ENCODE measurements around the gene ENOX1. TPM values are rescaled to one million over a fixed set of nuclear protein-coding genes. Genes with fewer than 3 reads are reported as not detected.

Gene ENOX1
- total and polyA plus RNA-seq, 2 donors = 4.0 to 5.7 TPM

GRCh38 chr13:43433691-43434141 lies 353.1 kb downstream of the ENOX1 start:
- H3K4me1 ChIP-seq (ENCODE audit: control insufficient read depth in 2 of 2, insufficient read depth in 2 of 2, low read length in 2 of 2) = no peaks in the 10 kb centered on the region
- 96% methylated on average over 1 of the region's 1 CpG for WGBS
- H3K36me3 ChIP-seq (ENCODE audit: control insufficient read depth in 2 of 2, insufficient read depth in 2 of 2, low read length in 1 of 2) = no peaks in the 10 kb centered on the region
- no peak overlapping the region for H3K4me3 ChIP-seq (ENCODE audit: low read length in 2 of 2)
- no peak overlapping the region for H3K27ac ChIP-seq (ENCODE audit: low read depth in 1 of 2, low read length in 1 of 2)
- H3K27me3 ChIP-seq (ENCODE audit: control insufficient read depth in 2 of 2, insufficient read depth in 1 of 2, low read length in 1 of 2) = no peaks in the 10 kb centered on the region
- DNase-seq (ENCODE audit: low read depth in 6 of 9, low spot score in 9 of 9) = no peak
- no peaks in the 10 kb centered on the region for H3K9me3 ChIP-seq (ENCODE audit: control insufficient read depth in 2 of 2, insufficient read depth in 1 of 2, low read length in 1 of 2)

DNA sequence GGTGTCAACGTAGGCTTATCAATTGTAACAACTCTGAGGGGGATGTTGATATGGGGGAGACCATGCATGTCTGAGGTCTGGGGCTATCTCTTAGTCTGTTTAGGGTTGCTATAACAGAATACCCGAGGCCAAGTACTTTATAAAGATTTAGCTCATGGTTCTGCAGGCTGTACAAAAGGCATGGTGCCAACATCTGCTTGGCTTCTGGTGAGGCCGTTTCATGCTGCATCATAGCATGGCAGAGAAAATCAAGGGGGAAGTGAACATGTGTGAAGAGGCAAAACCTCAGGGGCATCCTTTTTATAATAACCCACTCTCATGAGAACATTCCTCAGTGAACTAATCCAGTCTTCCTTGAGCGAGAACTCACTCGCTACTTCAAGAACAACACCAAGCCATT lies 353.8 kb downstream of the ENOX1 start:
- DNase-seq (ENCODE audit: low read depth in 6 of 9, low spot score in 9 of 9) = no peak
- WGBS = 80% methylated on average over 5 of the region's 5 CpGs
- no peaks in the 10 kb centered on the region for H3K4me1 ChIP-seq (ENCODE audit: control insufficient read depth in 2 of 2, insufficient read depth in 2 of 2, low read length in 2 of 2)
- H3K27me3 ChIP-seq (ENCODE audit: control insufficient read depth in 2 of 2, insufficient read depth in 1 of 2, low read length in 1 of 2) = no peaks in the 10 kb centered on the region
- no peak overlapping the region for H3K4me3 ChIP-seq (ENCODE audit: low read length in 2 of 2)
- H3K9me3 ChIP-seq (ENCODE audit: control insufficient read depth in 2 of 2, insufficient read depth in 1 of 2, low read length in 1 of 2) = no peaks in the 10 kb centered on the region
- H3K36me3 ChIP-seq (ENCODE audit: control insufficient read depth in 2 of 2, insufficient read depth in 2 of 2, low read length in 1 of 2) = no peaks in the 10 kb centered on the region
- no peak overlapping the region for H3K27ac ChIP-seq (ENCODE audit: low read depth in 1 of 2, low read length in 1 of 2)

GRCh38 chr13:43431841-43432240 lies 354.9 kb downstream of the ENOX1 start:
- DNase-seq (ENCODE audit: low read depth in 6 of 9, low spot score in 9 of 9) = no peak
- Histone ChIP-seq H3K4me3 (ENCODE audit: low read length in 2 of 2) (no peak overlapping the region), H3K27ac (ENCODE audit: low read depth in 1 of 2, low read length in 1 of 2) (no peak overlapping the region), H3K27me3 (ENCODE audit: control insufficient read depth in 2 of 2, insufficient read depth in 1 of 2, low read length in 1 of 2) (no peaks in the 10 kb centered on the region), H3K36me3 (ENCODE audit: control insufficient read depth in 2 of 2, insufficient read depth in 2 of 2, low read length in 1 of 2) (no peaks in the 10 kb centered on the region), H3K9me3 (ENCODE audit: control insufficient read depth in 2 of 2, insufficient read depth in 1 of 2, low read length in 1 of 2) (no peaks in the 10 kb centered on the region), H3K4me1 (ENCODE audit: control insufficient read depth in 2 of 2, insufficient read depth in 2 of 2, low read length in 2 of 2) (no peaks in the 10 kb centered on the region)
- 96% methylated on average over 8 of the region's 8 CpGs for WGBS

GRCh38 chr13:43431290-43431716 lies 355.5 kb downstream of the ENOX1 start:
- Histone ChIP-seq H3K9me3 (ENCODE audit: control insufficient read depth in 2 of 2, insufficient read depth in 1 of 2, low read length in 1 of 2) (no peaks in the 10 kb centered on the region), H3K4me1 (ENCODE audit: control insufficient read depth in 2 of 2, insufficient read depth in 2 of 2, low read length in 2 of 2) (no peaks in the 10 kb centered on the region), H3K36me3 (ENCODE audit: control insufficient read depth in 2 of 2, insufficient read depth in 2 of 2, low read length in 1 of 2) (no peaks in the 10 kb centered on the region), H3K4me3 (ENCODE audit: low read length in 2 of 2) (no peak overlapping the region), H3K27me3 (ENCODE audit: control insufficient read depth in 2 of 2, insufficient read depth in 1 of 2, low read length in 1 of 2) (no peaks in the 10 kb centered on the region), H3K27ac (ENCODE audit: low read depth in 1 of 2, low read length in 1 of 2) (no peak overlapping the region)
- 93% methylated on average over 4 of the region's 4 CpGs for WGBS
- DNase-seq (ENCODE audit: low read depth in 6 of 9, low spot score in 9 of 9) = no peak

DNA sequence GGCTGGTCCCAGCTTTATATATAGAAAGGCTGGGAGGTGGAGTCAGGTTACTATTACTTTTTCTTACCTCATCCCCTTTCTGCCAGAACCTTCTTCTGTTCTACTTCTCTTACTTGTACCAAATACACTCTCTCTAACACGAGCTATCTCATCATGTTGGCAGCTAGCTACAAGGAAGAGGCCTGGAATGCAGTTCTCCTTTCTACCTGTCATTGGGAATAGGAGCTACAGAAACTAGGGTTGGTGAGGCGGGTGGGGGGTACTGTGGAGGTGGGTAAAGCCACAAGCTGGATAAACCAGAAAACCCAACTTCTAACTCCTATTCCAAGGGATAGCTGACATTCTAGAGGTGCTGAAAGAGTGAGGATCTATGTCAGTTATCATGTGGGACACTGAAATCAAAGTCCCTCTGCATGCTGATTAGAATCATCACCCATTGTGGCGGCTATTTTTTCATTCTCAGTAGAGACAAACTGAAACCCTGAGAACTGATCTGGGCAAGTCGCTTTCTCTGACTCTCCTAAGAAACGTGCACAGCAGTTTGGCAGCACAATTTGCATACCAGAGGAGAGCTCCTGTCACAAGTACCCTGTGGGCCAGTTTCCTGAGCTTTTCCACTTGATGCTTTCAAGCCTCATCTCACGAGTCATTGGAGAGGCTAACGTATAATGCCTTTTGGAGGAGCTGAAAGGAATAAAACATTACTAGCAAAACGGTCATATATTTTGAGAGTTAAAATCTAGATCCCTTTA lies 358.1 kb downstream of the ENOX1 start:
- Histone ChIP-seq H3K9me3 (ENCODE audit: control insufficient read depth in 2 of 2, insufficient read depth in 1 of 2, low read length in 1 of 2) (no peaks in the 10 kb centered on the region), H3K27ac (ENCODE audit: low read depth in 1 of 2, low read length in 1 of 2) (no peak overlapping the region), H3K4me1 (ENCODE audit: control insufficient read depth in 2 of 2, insufficient read depth in 2 of 2, low read length in 2 of 2) (no peaks in the 10 kb centered on the region), H3K36me3 (ENCODE audit: control insufficient read depth in 2 of 2, insufficient read depth in 2 of 2, low read length in 1 of 2) (no peaks in the 10 kb centered on the region), H3K4me3 (ENCODE audit: low read length in 2 of 2) (no peak overlapping the region), H3K27me3 (ENCODE audit: control insufficient read depth in 2 of 2, insufficient read depth in 1 of 2, low read length in 1 of 2) (no peaks in the 10 kb centered on the region)
- no peak for DNase-seq (ENCODE audit: low read depth in 6 of 9, low spot score in 9 of 9)
- WGBS = 96% methylated on average over 8 of the region's 8 CpGs

DNA sequence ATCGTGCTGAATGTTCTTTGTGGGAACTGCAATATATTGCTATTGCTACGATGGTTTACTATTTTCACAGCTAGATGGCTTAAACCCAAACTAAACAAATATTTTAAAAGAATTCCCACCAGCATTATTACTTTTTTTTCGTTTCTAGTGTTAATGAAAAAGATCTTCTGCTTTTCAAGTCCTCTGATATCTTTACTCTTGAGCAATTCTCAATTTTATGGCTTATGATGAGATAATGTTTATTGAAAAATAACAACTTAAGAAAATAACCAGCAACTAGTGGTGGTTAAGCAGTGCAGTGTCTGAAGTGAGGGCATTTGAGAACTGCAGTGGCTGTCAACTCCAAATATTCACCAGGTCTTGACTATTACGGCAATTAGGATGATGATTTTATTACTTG lies 360.4 kb downstream of the ENOX1 start:
- Histone ChIP-seq H3K4me1 (ENCODE audit: control insufficient read depth in 2 of 2, insufficient read depth in 2 of 2, low read length in 2 of 2) (no peaks in the 10 kb centered on the region), H3K9me3 (ENCODE audit: control insufficient read depth in 2 of 2, insufficient read depth in 1 of 2, low read length in 1 of 2) (no peaks in the 10 kb centered on the region), H3K36me3 (ENCODE audit: control insufficient read depth in 2 of 2, insufficient read depth in 2 of 2, low read length in 1 of 2) (no peaks in the 10 kb centered on the region), H3K27me3 (ENCODE audit: control insufficient read depth in 2 of 2, insufficient read depth in 1 of 2, low read length in 1 of 2) (no peaks in the 10 kb centered on the region), H3K4me3 (ENCODE audit: low read length in 2 of 2) (no peak overlapping the region), H3K27ac (ENCODE audit: low read depth in 1 of 2, low read length in 1 of 2) (no peak overlapping the region)
- no peak for DNase-seq (ENCODE audit: low read depth in 6 of 9, low spot score in 9 of 9)
- 86% methylated on average over 4 of the region's 4 CpGs for WGBS

GRCh38 chr13:43425234-43425633 lies 361.5 kb downstream of the ENOX1 start:
- H3K36me3 ChIP-seq (ENCODE audit: control insufficient read depth in 2 of 2, insufficient read depth in 2 of 2, low read length in 1 of 2) = no peaks in the 10 kb centered on the region
- DNase-seq (ENCODE audit: low read depth in 6 of 9, low spot score in 9 of 9) = no peak
- H3K9me3 ChIP-seq (ENCODE audit: control insufficient read depth in 2 of 2, insufficient read depth in 1 of 2, low read length in 1 of 2) = no peaks in the 10 kb centered on the region
- 100% methylated on average over 1 of the region's 1 CpG for WGBS
- H3K4me3 ChIP-seq (ENCODE audit: low read length in 2 of 2) = no peak overlapping the region
- H3K4me1 ChIP-seq (ENCODE audit: control insufficient read depth in 2 of 2, insufficient read depth in 2 of 2, low read length in 2 of 2) = no peaks in the 10 kb centered on the region
- H3K27me3 ChIP-seq (ENCODE audit: control insufficient read depth in 2 of 2, insufficient read depth in 1 of 2, low read length in 1 of 2) = no peaks in the 10 kb centered on the region
- H3K27ac ChIP-seq (ENCODE audit: low read depth in 1 of 2, low read length in 1 of 2) = no peak overlapping the region

GRCh38 chr13:43424412-43424811 lies 362.4 kb downstream of the ENOX1 start:
- no peak for DNase-seq (ENCODE audit: low read depth in 6 of 9, low spot score in 9 of 9)
- Histone ChIP-seq H3K27me3 (ENCODE audit: control insufficient read depth in 2 of 2, insufficient read depth in 1 of 2, low read length in 1 of 2) (no peaks in the 10 kb centered on the region), H3K4me1 (ENCODE audit: control insufficient read depth in 2 of 2, insufficient read depth in 2 of 2, low read length in 2 of 2) (no peaks in the 10 kb centered on the region), H3K27ac (ENCODE audit: low read depth in 1 of 2, low read length in 1 of 2) (no peak overlapping the region), H3K4me3 (ENCODE audit: low read length in 2 of 2) (no peak overlapping the region), H3K9me3 (ENCODE audit: control insufficient read depth in 2 of 2, insufficient read depth in 1 of 2, low read length in 1 of 2) (peaks cover 0 to 2% of the 10 kb centered on the region in 2 donors), H3K36me3 (ENCODE audit: control insufficient read depth in 2 of 2, insufficient read depth in 2 of 2, low read length in 1 of 2) (no peaks in the 10 kb centered on the region)
- WGBS = 98% methylated on average over 3 of the region's 3 CpGs

GRCh38 chr13:43422116-43422515 lies 364.7 kb downstream of the ENOX1 start:
- Histone ChIP-seq H3K9me3 (ENCODE audit: control insufficient read depth in 2 of 2, insufficient read depth in 1 of 2, low read length in 1 of 2) (peaks cover 0 to 2% of the 10 kb centered on the region in 2 donors), H3K36me3 (ENCODE audit: control insufficient read depth in 2 of 2, insufficient read depth in 2 of 2, low read length in 1 of 2) (no peaks in the 10 kb centered on the region), H3K4me3 (ENCODE audit: low read length in 2 of 2) (no peak overlapping the region), H3K27ac (ENCODE audit: low read depth in 1 of 2, low read length in 1 of 2) (no peak overlapping the region), H3K4me1 (ENCODE audit: control insufficient read depth in 2 of 2, insufficient read depth in 2 of 2, low read length in 2 of 2) (no peaks in the 10 kb centered on the region), H3K27me3 (ENCODE audit: control insufficient read depth in 2 of 2, insufficient read depth in 1 of 2, low read length in 1 of 2) (no peaks in the 10 kb centered on the region)
- no peak for DNase-seq (ENCODE audit: low read depth in 6 of 9, low spot score in 9 of 9)
